ENCODE data around the gene RNASEH2A.

The RNASEH2A gene

GRCh38 chr19:12833418-12833737 is 27.0 kb downstream of the RNASEH2A start:
- no peak overlapping the region for H3K4me3 ChIP-seq (ENCODE audit: low read length)
- no peak overlapping the region for H3K9ac ChIP-seq (ENCODE audit: low read length)
- peaks cover 18% of the 10 kb centered on the region for H3K4me1 ChIP-seq (ENCODE audit: control insufficient read depth, insufficient read depth, low read length)
- no peaks in the 10 kb centered on the region for H3K9me3 ChIP-seq (ENCODE audit: control insufficient read depth, low read length)
- H3K27me3 ChIP-seq (ENCODE audit: control insufficient read depth, insufficient read depth, low read length) = peaks cover 67% of the 10 kb centered on the region
- no peaks in the 10 kb centered on the region for H3K36me3 ChIP-seq (ENCODE audit: control insufficient read depth, insufficient read depth, low read length)

GRCh38 chr19:12833738-12834565 is 27.6 kb downstream of the RNASEH2A start:
- Histone ChIP-seq H3K9ac (ENCODE audit: low read length) (no peak overlapping the region), H3K36me3 (ENCODE audit: control insufficient read depth, insufficient read depth, low read length) (no peaks in the 10 kb centered on the region), H3K4me1 (ENCODE audit: control insufficient read depth, insufficient read depth, low read length) (peaks cover 18% of the 10 kb centered on the region), H3K4me3 (ENCODE audit: low read length) (no peak overlapping the region), H3K27me3 (ENCODE audit: control insufficient read depth, insufficient read depth, low read length) (peaks cover 73% of the 10 kb centered on the region), H3K9me3 (ENCODE audit: control insufficient read depth, low read length) (no peaks in the 10 kb centered on the region)

- H3K4me1 ChIP-seq (ENCODE audit: control insufficient read depth, insufficient read depth, low read length) = peaks cover 18% of the 10 kb centered on the region
- no peaks in the 10 kb centered on the region for H3K36me3 ChIP-seq (ENCODE audit: control insufficient read depth, insufficient read depth, low read length)
- no peaks in the 10 kb centered on the region for H3K9me3 ChIP-seq (ENCODE audit: control insufficient read depth, low read length)
- peaks cover 76% of the 10 kb centered on the region for H3K27me3 ChIP-seq (ENCODE audit: control insufficient read depth, insufficient read depth, low read length)
- no peak within 1 kb of the TSS for H3K4me3 ChIP-seq (ENCODE audit: low read length)
- H3K9ac ChIP-seq (ENCODE audit: low read length) = no peak within 1 kb of the TSS
These were observed 28.2 kb downstream of the RNASEH2A start, which contains the start of gene RTBDN for GRCh38 chr19:12834566-12834943. RTBDN (minus strand) TSS chr19:12834579; CDS start chr19:12829979, 4,600 bp downstream.

GRCh38 chr19:12834976-12835757 is 28.8 kb downstream of the RNASEH2A start:
- Histone ChIP-seq H3K9ac (ENCODE audit: low read length) (no peak overlapping the region), H3K27me3 (ENCODE audit: control insufficient read depth, insufficient read depth, low read length) (peaks cover 81% of the 10 kb centered on the region), H3K36me3 (ENCODE audit: control insufficient read depth, insufficient read depth, low read length) (no peaks in the 10 kb centered on the region), H3K4me3 (ENCODE audit: low read length) (peak overlapping the region; percentile 4), H3K4me1 (ENCODE audit: control insufficient read depth, insufficient read depth, low read length) (peaks cover 18% of the 10 kb centered on the region), H3K9me3 (ENCODE audit: control insufficient read depth, low read length) (no peaks in the 10 kb centered on the region)

- no peaks in the 10 kb centered on the region for H3K36me3 ChIP-seq (ENCODE audit: control insufficient read depth, insufficient read depth, low read length)
- H3K9me3 ChIP-seq (ENCODE audit: control insufficient read depth, low read length) = no peaks in the 10 kb centered on the region
- no peak overlapping the region for H3K9ac ChIP-seq (ENCODE audit: low read length)
- peaks cover 26% of the 10 kb centered on the region for H3K4me1 ChIP-seq (ENCODE audit: control insufficient read depth, insufficient read depth, low read length)
- H3K4me3 ChIP-seq (ENCODE audit: low read length) = no peak overlapping the region
- peaks cover 89% of the 10 kb centered on the region for H3K27me3 ChIP-seq (ENCODE audit: control insufficient read depth, insufficient read depth, low read length)
These were observed 30.1 kb downstream of the RNASEH2A start for GRCh38 chr19:12836529-12836863.

- Histone ChIP-seq H3K4me3 (ENCODE audit: low read length) (no peak overlapping the region), H3K9me3 (ENCODE audit: control insufficient read depth, low read length) (no peaks in the 10 kb centered on the region), H3K4me1 (ENCODE audit: control insufficient read depth, insufficient read depth, low read length) (peaks cover 29% of the 10 kb centered on the region)
These were observed 30.8 kb downstream of the RNASEH2A start for GRCh38 chr19:12837225-12837624.

GRCh38 chr19:12838182-12838885 is 31.9 kb downstream of the RNASEH2A start, which contains the start of gene MAST1:
MAST1 (plus strand) TSS chr19:12838515; CDS start chr19:12838573, 58 bp downstream.
- Histone ChIP-seq H3K4me3 (ENCODE audit: low read length) (no peak within 1 kb of the TSS), H3K9ac (ENCODE audit: low read length) (no peak within 1 kb of the TSS), H3K36me3 (ENCODE audit: control insufficient read depth, insufficient read depth, low read length) (no peaks in the 10 kb centered on the region), H3K27me3 (ENCODE audit: control insufficient read depth, insufficient read depth, low read length) (peaks cover 77% of the 10 kb centered on the region), H3K9me3 (ENCODE audit: control insufficient read depth, low read length) (no peaks in the 10 kb centered on the region), H3K4me1 (ENCODE audit: control insufficient read depth, insufficient read depth, low read length) (peaks cover 22% of the 10 kb centered on the region)

More at GRCh38 chr19:12837225-12837624, 30.8 kb downstream of the RNASEH2A start:
- Histone ChIP-seq H3K27me3 (ENCODE audit: control insufficient read depth, insufficient read depth, low read length) (peaks cover 87% of the 10 kb centered on the region), H3K36me3 (ENCODE audit: control insufficient read depth, insufficient read depth, low read length) (no peaks in the 10 kb centered on the region), H3K9ac (ENCODE audit: low read length) (no peak overlapping the region)

- H3K36me3 ChIP-seq (ENCODE audit: control insufficient read depth, insufficient read depth, low read length) = no peaks in the 10 kb centered on the region
- no peaks in the 10 kb centered on the region for H3K9me3 ChIP-seq (ENCODE audit: control insufficient read depth, low read length)
- H3K4me1 ChIP-seq (ENCODE audit: control insufficient read depth, insufficient read depth, low read length) = peaks cover 21% of the 10 kb centered on the region
- H3K9ac ChIP-seq (ENCODE audit: low read length) = no peak overlapping the region
- peaks cover 72% of the 10 kb centered on the region for H3K27me3 ChIP-seq (ENCODE audit: control insufficient read depth, insufficient read depth, low read length)
- no peak overlapping the region for H3K4me3 ChIP-seq (ENCODE audit: low read length)
These were observed 32.7 kb downstream of the RNASEH2A start for GRCh38 chr19:12838886-12839756.

- peaks cover 21% of the 10 kb centered on the region for H3K4me1 ChIP-seq (ENCODE audit: control insufficient read depth, insufficient read depth, low read length)
- H3K9me3 ChIP-seq (ENCODE audit: control insufficient read depth, low read length) = no peaks in the 10 kb centered on the region
- no peak overlapping the region for H3K9ac ChIP-seq (ENCODE audit: low read length)
- H3K4me3 ChIP-seq (ENCODE audit: low read length) = no peak overlapping the region
- peaks cover 60% of the 10 kb centered on the region for H3K27me3 ChIP-seq (ENCODE audit: control insufficient read depth, insufficient read depth, low read length)
- H3K36me3 ChIP-seq (ENCODE audit: control insufficient read depth, insufficient read depth, low read length) = no peaks in the 10 kb centered on the region
These were observed 34.0 kb downstream of the RNASEH2A start for GRCh38 chr19:12840091-12841079.

GRCh38 chr19:12841094-12841493 is 34.7 kb downstream of the RNASEH2A start:
- Histone ChIP-seq H3K9ac (ENCODE audit: low read length) (no peak overlapping the region), H3K4me3 (ENCODE audit: low read length) (no peak overlapping the region), H3K9me3 (ENCODE audit: control insufficient read depth, low read length) (no peaks in the 10 kb centered on the region)

More at GRCh38 chr19:12841094-12841493, 34.7 kb downstream of the RNASEH2A start:
- Histone ChIP-seq H3K36me3 (ENCODE audit: control insufficient read depth, insufficient read depth, low read length) (no peaks in the 10 kb centered on the region), H3K4me1 (ENCODE audit: control insufficient read depth, insufficient read depth, low read length) (peaks cover 18% of the 10 kb centered on the region), H3K27me3 (ENCODE audit: control insufficient read depth, insufficient read depth, low read length) (peaks cover 53% of the 10 kb centered on the region)
